DMS 273 (cell line): ENCODE results near the gene C17orf107.

Experiments
- DNase-seq: peaks from one replicate; lab custom pipeline; 2025; ENCODE audit not compliant: unreplicated experiment; lab: John Stamatoyannopoulos, UW

Gene C17orf107

GRCh38 chr17:4934173-4934979 lies 35.0 kb downstream of the C17orf107 start:
- peak; percentile 26 for DNase-seq

- DNase-seq = no peak
Observed at GRCh38 chr17:4935650-4936049, 36.3 kb downstream of the C17orf107 start.

- DNase-seq = no peak
Observed at GRCh38 chr17:4936436-4936835, 37.1 kb downstream of the C17orf107 start.

GRCh38 chr17:4937553-4937952 lies 38.2 kb downstream of the C17orf107 start:
- DNase-seq = no peak

- no peak for DNase-seq
Observed at GRCh38 chr17:4938069-4938491, 38.7 kb downstream of the C17orf107 start.

- peak; percentile 44 for DNase-seq
Observed at GRCh38 chr17:4938688-4939545, 39.6 kb downstream of the C17orf107 start.

- no peak for DNase-seq
Observed at GRCh38 chr17:4939546-4939795, 40.1 kb downstream of the C17orf107 start.

- DNase-seq = peak; percentile 99
Observed at GRCh38 chr17:4939796-4940554, 40.6 kb downstream of the C17orf107 start, which contains the start of the genes RNF167 and SLC25A11. Gene RNF167 (plus strand): TSS chr17:4940268. CDS start chr17:4940910, 642 bp downstream. Gene SLC25A11 (minus strand): TSS chr17:4940046. CDS start chr17:4939910, 136 bp downstream.

GRCh38 chr17:4940555-4941318 lies 41.4 kb downstream of the C17orf107 start:
- peak; percentile 57 for DNase-seq

GRCh38 chr17:4941319-4941610 lies 41.9 kb downstream of the C17orf107 start:
- no peak for DNase-seq

GRCh38 chr17:4942760-4943508 lies 43.6 kb downstream of the C17orf107 start:
- DNase-seq = no peak

- DNase-seq = peak; percentile 32
Observed at GRCh38 chr17:4944163-4944553, 44.8 kb downstream of the C17orf107 start.

- no peak for DNase-seq
Observed at GRCh38 chr17:4944554-4945175, 45.3 kb downstream of the C17orf107 start.

GRCh38 chr17:4945176-4945943 lies 46.0 kb downstream of the C17orf107 start:
- peak; percentile 80 for DNase-seq

GRCh38 chr17:4945944-4946280 lies 46.6 kb downstream of the C17orf107 start:
- peak; percentile 61 for DNase-seq

- DNase-seq = no peak
Observed at GRCh38 chr17:4946312-4946976, 47.1 kb downstream of the C17orf107 start.

GRCh38 chr17:4947010-4947410 lies 47.7 kb downstream of the C17orf107 start:
- DNase-seq = peak; percentile 33

- peak; percentile 67 for DNase-seq
Observed at GRCh38 chr17:4947411-4948165, 48.3 kb downstream of the C17orf107 start.
